ENCODE data around the gene ZNF592. TPM values are rescaled to one million over a fixed set of nuclear protein-coding genes. Genes with fewer than 3 reads are reported as not detected.

ZNF592 gene
- total RNA-seq, 1 experiment from 2014 or later: 34.6 TPM

DNA sequence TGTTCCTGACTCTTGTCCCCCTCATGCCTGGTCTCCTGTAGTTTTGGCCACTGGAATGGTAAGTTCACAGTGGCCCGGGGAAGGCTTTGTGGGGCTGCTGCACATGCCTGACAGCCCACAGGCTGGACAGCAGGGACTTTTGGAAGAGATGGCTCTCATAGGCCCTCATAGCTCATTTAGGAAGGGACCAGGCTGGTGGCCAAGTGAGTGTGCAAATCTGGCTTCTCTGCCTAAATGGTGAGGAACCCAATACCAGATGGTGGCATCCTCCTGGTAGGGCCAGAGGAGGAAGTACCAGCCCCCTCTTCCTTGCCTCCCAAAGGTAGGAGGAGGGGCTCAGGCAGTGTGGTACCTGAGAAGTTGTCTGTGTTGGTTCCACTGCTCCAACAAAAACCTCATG, 94.4 kb downstream of the ZNF592 start:
- Histone ChIP-seq H3K4me2 (ENCODE audit: insufficient read depth, insufficient read length, low read length) (no peak overlapping the region), H3K27me3 (ENCODE audit: insufficient read depth, low read length) (no peaks in the 10 kb centered on the region), H3K79me2 (ENCODE audit: insufficient read depth, low read length) (no peaks in the 10 kb centered on the region), H3K56ac (ENCODE audit: insufficient read length, low read depth, low read length) (no peak overlapping the region), H3K23me2 (ENCODE audit: insufficient read length, low read depth, low read length, poor library complexity, severe bottlenecking) (no peaks in the 10 kb centered on the region), H2BK120ac (ENCODE audit: low read depth, low read length, poor library complexity, severe bottlenecking) (no peak overlapping the region), H3K14ac (ENCODE audit: insufficient read depth, low read length) (no peak overlapping the region), H4K91ac (ENCODE audit: insufficient read length, low read depth, low read length) (no peak overlapping the region), H3K23ac (ENCODE audit: insufficient read length, low read depth, low read length) (no peak overlapping the region), H4K5ac (ENCODE audit: insufficient read length, low read depth, low read length) (no peak overlapping the region), H2BK15ac (ENCODE audit: low read depth, low read length) (no peak overlapping the region), H3K9ac (ENCODE audit: extremely low read depth, insufficient read length, low read length) (no peak overlapping the region), H3K4ac (ENCODE audit: low read depth, low read length) (no peak overlapping the region), H4K8ac (replicated peaks; ENCODE audit: insufficient read length, low read depth, low read length) (no peak overlapping the region), H2BK5ac (ENCODE audit: insufficient read length, low read length) (no peak overlapping the region), H3K79me1 (ENCODE audit: insufficient read depth, low read depth, low read length, poor library complexity, severe bottlenecking) (peaks cover 3% of the 10 kb centered on the region), H3K9me3 (ENCODE audit: control insufficient read depth, low read depth, low read length) (no peaks in the 10 kb centered on the region), H3K4me1 (ENCODE audit: insufficient read depth, low read length) (no peaks in the 10 kb centered on the region), H4K20me1 (ENCODE audit: control insufficient read depth, insufficient read depth, insufficient read length) (no peaks in the 10 kb centered on the region), H3T11ph (ENCODE audit: low read length) (no peak overlapping the region), H2BK12ac (ENCODE audit: insufficient read length, low read depth, low read length) (no peak overlapping the region), H3K18ac (ENCODE audit: insufficient read length, low read depth, low read length) (no peak overlapping the region), H2AK5ac (ENCODE audit: insufficient read length, low read length) (no peak overlapping the region), H2BK20ac (ENCODE audit: low read depth, low read length, poor library complexity, severe bottlenecking) (no peak overlapping the region), H2AFZ (ENCODE audit: low read length) (no peak overlapping the region), H3K27ac (ENCODE audit: insufficient read length, low read depth, low read length) (no peak overlapping the region)
- no peaks in the 10 kb centered on the region for H3K27me3 Mint-ChIP-seq (ENCODE audit: low read depth)
- peaks cover 13% of the 10 kb centered on the region in 2 experiments for H3K9me3 Mint-ChIP-seq
- no peak overlapping the region for H3K27ac Mint-ChIP-seq
- H3K4me1 Mint-ChIP-seq: peaks cover 5% of the 10 kb centered on the region in 2 experiments; a peak in 2 of 4 replicates
- H3K36me3 Mint-ChIP-seq (ENCODE audit: insufficient read depth in 1 of 3, low read depth in 3 of 3): peaks cover 13 to 35% (median 18%) of the 10 kb centered on the region in 3 experiments
- H3K4me3 Mint-ChIP-seq: no peak overlapping the region
- WGBS (ENCODE audit: extremely low coverage, insufficient read length, low lambda C conversion rate): no CpG with 5 or more reads among the region's 1 CpG
- TF ChIP-seq, protein P1, sequence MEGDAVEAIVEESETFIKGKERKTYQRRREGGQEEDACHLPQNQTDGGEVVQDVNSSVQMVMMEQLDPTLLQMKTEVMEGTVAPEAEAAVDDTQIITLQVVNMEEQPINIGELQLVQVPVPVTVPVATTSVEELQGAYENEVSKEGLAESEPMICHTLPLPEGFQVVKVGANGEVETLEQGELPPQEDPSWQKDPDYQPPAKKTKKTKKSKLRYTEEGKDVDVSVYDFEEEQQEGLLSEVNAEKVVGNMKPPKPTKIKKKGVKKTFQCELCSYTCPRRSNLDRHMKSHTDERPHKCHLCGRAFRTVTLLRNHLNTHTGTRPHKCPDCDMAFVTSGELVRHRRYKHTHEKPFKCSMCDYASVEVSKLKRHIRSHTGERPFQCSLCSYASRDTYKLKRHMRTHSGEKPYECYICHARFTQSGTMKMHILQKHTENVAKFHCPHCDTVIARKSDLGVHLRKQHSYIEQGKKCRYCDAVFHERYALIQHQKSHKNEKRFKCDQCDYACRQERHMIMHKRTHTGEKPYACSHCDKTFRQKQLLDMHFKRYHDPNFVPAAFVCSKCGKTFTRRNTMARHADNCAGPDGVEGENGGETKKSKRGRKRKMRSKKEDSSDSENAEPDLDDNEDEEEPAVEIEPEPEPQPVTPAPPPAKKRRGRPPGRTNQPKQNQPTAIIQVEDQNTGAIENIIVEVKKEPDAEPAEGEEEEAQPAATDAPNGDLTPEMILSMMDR (conservative IDR thresholded peaks at IDR 0.05): no peak
- no peak for DNase-seq

All from H9 (cell line).